ENCODE results near the gene KMT2C. TPM values are rescaled to one million over a fixed set of nuclear protein-coding genes. Genes with fewer than 3 reads are reported as not detected.
A peak's percentile ranks its signal among the peaks of the same experiment; 100 is the strongest.

Gene KMT2C
- total and polyA plus RNA-seq, 2 of the 13 experiments (the other 11 are each of a cell fraction or from before 2014, with no cell fraction given): 7.1 to 14.4 TPM

GRCh38 chr7:152130658-152131590, 304.9 kb downstream of the KMT2C start:
- 96% methylated on average over 34 of the region's 37 CpGs for WGBS (ENCODE audit: low lambda C conversion rate)
- DNase-seq (ENCODE audit: low spot score) (no peak), FAIRE-seq (no peak), ATAC-seq (no peak)
- intact Hi-C loops (cut with micrococcal nuclease; ENCODE audit: unreplicated experiment) (no loop called here), in situ Hi-C loops (cut with HindIII; ENCODE audit: extremely low pct_ligation_motif_present, low pct_unique_long_range_greater_than_20kb) (no loop called here)
- POLR2A ChIA-PET: no interaction called here
- H3K4me3 ChIP-seq (replicated peaks in 1 of 3; ENCODE audit: insufficient read depth in 1 of 3, low read depth in 2 of 3, low read length in 3 of 3): no peak overlapping the region
- no peak overlapping the region for H3K27ac ChIP-seq (ENCODE audit: extremely low read length, insufficient read depth, low read length)
- no TSS peak for BruUV-seq (replicated peaks)
- no peaks in the 10 kb centered on the region for H3K79me2 ChIP-seq (ENCODE audit: insufficient read depth, low read length)
- H3K4me2 ChIP-seq (ENCODE audit: low read depth, low read length): no peak overlapping the region
- no peaks in the 10 kb centered on the region for H3K4me1 ChIP-seq (ENCODE audit: insufficient read depth, low read length)
- H4K20me1 ChIP-seq (ENCODE audit: insufficient read depth, low read length): no peaks in the 10 kb centered on the region
- TF ChIP-seq ATRX (CRISPR knock-in tag; IDR thresholded peaks at IDR 0.05; ENCODE audit: borderline replicate concordance): no peak
- TF ChIP-seq AGO2 (optimal IDR thresholded peaks at IDR 0.05; ENCODE audit: low read depth, low read length): peak; percentile 41
- TF ChIP-seq EHMT2 (IDR thresholded peaks at IDR 0.05; ENCODE audit: borderline replicate concordance, low read depth, low read length): no peak
- TF ChIP-seq CSRNP1 (CRISPR knock-in tag; IDR thresholded peaks at IDR 0.05): no peak
- H2AFZ ChIP-seq (ENCODE audit: low read length): no peak overlapping the region
- no peaks in the 10 kb centered on the region for H3K9me3 ChIP-seq (ENCODE audit: low read length)
- H3K36me3 ChIP-seq (replicated peaks in 1 of 2; ENCODE audit: control insufficient read depth in 1 of 2, insufficient read depth in 2 of 2, low read length in 2 of 2): peaks cover 7 to 13% of the 10 kb centered on the region in 2 experiments; a peak in 2 of 5 replicates
- CTCF ChIA-PET (ENCODE audit: low intra/inter-chr PET ratio, low total read pairs): no interaction called here
- no peak overlapping the region for H3K9ac ChIP-seq (ENCODE audit: insufficient read depth, low read depth, low read length)
- no peaks in the 10 kb centered on the region for H3K27me3 ChIP-seq (ENCODE audit: control insufficient read depth in 1 of 2, insufficient read depth in 2 of 2, low read length in 2 of 2)

- H4K20me1 ChIP-seq (ENCODE audit: insufficient read depth, low read length): no peaks in the 10 kb centered on the region
- ATAC-seq (no peak), FAIRE-seq (no peak), DNase-seq (ENCODE audit: low spot score) (no peak)
- no TSS peak for BruUV-seq (replicated peaks)
- no peaks in the 10 kb centered on the region for H3K4me1 ChIP-seq (ENCODE audit: insufficient read depth, low read length)
- H2AFZ ChIP-seq (ENCODE audit: low read length): no peak overlapping the region
- H3K9ac ChIP-seq (ENCODE audit: insufficient read depth, low read depth, low read length): no peak overlapping the region
- peaks cover 9 to 18% of the 10 kb centered on the region in 2 experiments; a peak in 3 of 5 replicates for H3K36me3 ChIP-seq (replicated peaks in 1 of 2; ENCODE audit: control insufficient read depth in 1 of 2, insufficient read depth in 2 of 2, low read length in 2 of 2)
- ChIA-PET CTCF (ENCODE audit: low intra/inter-chr PET ratio, low total read pairs) (no interaction called here), POLR2A (no interaction called here)
- 96% methylated on average over 7 of the region's 7 CpGs for WGBS (ENCODE audit: low lambda C conversion rate)
- no peaks in the 10 kb centered on the region for H3K79me2 ChIP-seq (ENCODE audit: insufficient read depth, low read length)
- no peaks in the 10 kb centered on the region for H3K9me3 ChIP-seq (ENCODE audit: low read length)
- H3K4me3 ChIP-seq (replicated peaks in 1 of 3; ENCODE audit: insufficient read depth in 1 of 3, low read depth in 2 of 3, low read length in 3 of 3): no peak overlapping the region
- intact Hi-C loops (cut with micrococcal nuclease; ENCODE audit: unreplicated experiment) (no loop called here), in situ Hi-C loops (cut with HindIII; ENCODE audit: extremely low pct_ligation_motif_present, low pct_unique_long_range_greater_than_20kb) (no loop called here)
- no peak overlapping the region for H3K4me2 ChIP-seq (ENCODE audit: low read depth, low read length)
- H3K27ac ChIP-seq (ENCODE audit: extremely low read length, insufficient read depth, low read length): no peak overlapping the region
- no peaks in the 10 kb centered on the region for H3K27me3 ChIP-seq (ENCODE audit: control insufficient read depth in 1 of 2, insufficient read depth in 2 of 2, low read length in 2 of 2)
- TF ChIP-seq ZNF263 (CRISPR knock-in tag; IDR thresholded peaks at IDR 0.05) (no peak), ZNF550 (CRISPR knock-in tag; IDR thresholded peaks at IDR 0.05; ENCODE audit: borderline replicate concordance) (no peak), MBNL3 (CRISPR knock-in tag; conservative IDR thresholded peaks at IDR 0.05) (no peak), KLF13 (CRISPR knock-in tag; IDR thresholded peaks at IDR 0.05) (no peak), ZNF674 (CRISPR knock-in tag; IDR thresholded peaks at IDR 0.05; ENCODE audit: low read depth) (no peak), ATF3 (CRISPR knock-in tag; IDR thresholded peaks at IDR 0.05) (no peak), ZNF230 (CRISPR knock-in tag; IDR thresholded peaks at IDR 0.05) (no peak), PCBP2 (optimal IDR thresholded peaks at IDR 0.05; ENCODE audit: low read depth, low read length, poor library complexity, severe bottlenecking) (no peak), ZNF513 (CRISPR knock-in tag; conservative IDR thresholded peaks at IDR 0.05) (no peak), BRCA1 (CRISPR knock-in tag; IDR thresholded peaks at IDR 0.05) (no peak)
Observed at GRCh38 chr7:152129682-152130081, 306.1 kb downstream of the KMT2C start.
